Esophagus squamous epithelium (tissue), 5 donors: ENCODE results near the gene ITK. TPM values are rescaled to one million over a fixed set of nuclear protein-coding genes. Genes with fewer than 3 reads are reported as not detected.

ENCODE experiments used
- DNase-seq: peaks from one replicate; lab custom pipeline; 2025; lab: John Stamatoyannopoulos, UW
- H3K27ac ChIP-seq, 4 donors: fragments of 200-600 bp; sonication (generic); one replicate each; pipeline ENCODE4 v1.5.1; 2016 to 2019; ENCODE audit warnings: mild to moderate bottlenecking in 1 of 4
- H3K27me3 ChIP-seq, 4 donors: fragments of 200-600 bp; sonication (generic); 1 replicate in 3 of 4; 2 replicates in 1 of 4; pipeline versions ENCODE4 v1.5.1 to v1.6.0; 2017 to 2021; ENCODE audit warnings: antibody characterized with exemption in 1 of 4
- H3K36me3 ChIP-seq, 3 donors: fragments of 200-600 bp; sonication (generic); one replicate each; pipeline ENCODE4 v1.5.1; 2016 to 2019
- H3K4me1 ChIP-seq, 3 donors: fragments of 200-600 bp; sonication (generic); one replicate each; pipeline ENCODE4 v1.5.1; 2017 to 2019
- H3K4me3 ChIP-seq, 4 donors: fragments of 200-600 bp; sonication (generic); 1 replicate in 3 of 4; 2 replicates in 1 of 4; pipeline ENCODE4 v1.5.1; 2016 to 2019; ENCODE audit warnings: mild to moderate bottlenecking in 2 of 4, moderate library complexity in 1 of 4
- H3K9me3 ChIP-seq, 3 donors: fragments of 200-600 bp; sonication (generic); one replicate each; pipeline ENCODE4 v1.5.1; 2016 to 2019
- POLR2A ChIP-seq, 4 donors: fragments of 450-650 bp; IDR thresholded peaks; one replicate each; pipeline ENCODE4 v1.6.1; 2017; ENCODE audit warnings: antibody characterized with exemption in 4 of 4, mild to moderate bottlenecking in 4 of 4, moderate library complexity in 3 of 4
- WGBS, 2 donors: methylation state at CpG; one replicate each; pipeline ENCODE4 v1.1.5; 2018; 5-methylcytosine and 5-hydroxymethylcytosine counted together
- intact Hi-C: fragments of 100-400 bp; cut with DNase I; formaldehyde crosslinking; loops from one replicate; pipeline ENCODE4 v1.15.0; 2022
- total RNA-seq, 4 donors: library from RNA; depleted of rRNA; stranded (reverse); fragments of >200 nt; gene quantifications; one replicate each; pipeline ENCODE4 v1.1.0, GENCODE V29; 2016
- TF ChIP-seq, protein P1 (sequence below), 6 experiments: fragments of 450-650 bp in 4 of 6; fragments of 200-600 bp in 2 of 6; sonication (generic) in 2 of 6; IDR thresholded peaks; one replicate each; pipeline ENCODE4 v1.5.1; 2016 to 2019; ENCODE audit warnings: antibody characterized with exemption in 6 of 6, mild to moderate bottlenecking in 4 of 6, moderate library complexity in 4 of 6
- donor health status: DM: yes; HTN: yes; CAD: no.

ITK gene
- total RNA-seq, 4 donors from 2014 or later = 0.53 to 5.1 (median 3.9) TPM

DNA sequence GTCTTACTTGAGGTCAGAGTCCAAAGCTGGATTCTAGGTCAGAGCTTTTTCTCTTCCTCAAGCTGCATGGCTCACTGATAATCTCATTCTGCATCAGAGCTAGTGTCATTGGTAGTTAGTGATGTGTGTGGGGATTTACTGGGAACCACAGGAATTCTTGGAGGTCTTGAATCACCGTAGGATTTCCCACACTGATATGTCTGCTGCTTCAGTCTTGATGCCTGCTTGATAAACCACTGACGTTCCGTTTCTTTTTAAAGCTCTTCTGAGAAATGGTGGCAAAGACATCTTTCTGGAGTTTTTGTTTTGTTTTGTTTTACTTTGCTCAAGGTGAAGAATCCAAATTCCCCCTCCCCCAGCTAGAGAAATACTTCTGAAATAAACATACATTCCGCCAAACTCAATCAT is 13.4 kb upstream of the ITK start:
- intact Hi-C loops = no loop called here
- WGBS, 2 donors = 56 to 59% methylated on average over 4 of the region's 4 CpGs

GRCh38 chr5:157168286-157168685 is 12.4 kb upstream of the ITK start:
- intact Hi-C loops = no loop called here
- Histone ChIP-seq H3K36me3 (no peaks in the 10 kb centered on the region), H3K9me3 (no peaks in the 10 kb centered on the region), H3K4me3 (no peak overlapping the region), H3K27me3 (peaks cover 0 to 9% (median 0%) of the 10 kb centered on the region in 4 donors), H3K27ac (no peak overlapping the region), H3K4me1 (no peaks in the 10 kb centered on the region)
- 87 to 95% methylated on average over 4 to 5 of the region's 5 CpGs for WGBS, 2 donors
- DNase-seq = no peak
- TF ChIP-seq POLR2A (IDR thresholded peaks at IDR 0.05) = no peak
- TF ChIP-seq, protein P1, sequence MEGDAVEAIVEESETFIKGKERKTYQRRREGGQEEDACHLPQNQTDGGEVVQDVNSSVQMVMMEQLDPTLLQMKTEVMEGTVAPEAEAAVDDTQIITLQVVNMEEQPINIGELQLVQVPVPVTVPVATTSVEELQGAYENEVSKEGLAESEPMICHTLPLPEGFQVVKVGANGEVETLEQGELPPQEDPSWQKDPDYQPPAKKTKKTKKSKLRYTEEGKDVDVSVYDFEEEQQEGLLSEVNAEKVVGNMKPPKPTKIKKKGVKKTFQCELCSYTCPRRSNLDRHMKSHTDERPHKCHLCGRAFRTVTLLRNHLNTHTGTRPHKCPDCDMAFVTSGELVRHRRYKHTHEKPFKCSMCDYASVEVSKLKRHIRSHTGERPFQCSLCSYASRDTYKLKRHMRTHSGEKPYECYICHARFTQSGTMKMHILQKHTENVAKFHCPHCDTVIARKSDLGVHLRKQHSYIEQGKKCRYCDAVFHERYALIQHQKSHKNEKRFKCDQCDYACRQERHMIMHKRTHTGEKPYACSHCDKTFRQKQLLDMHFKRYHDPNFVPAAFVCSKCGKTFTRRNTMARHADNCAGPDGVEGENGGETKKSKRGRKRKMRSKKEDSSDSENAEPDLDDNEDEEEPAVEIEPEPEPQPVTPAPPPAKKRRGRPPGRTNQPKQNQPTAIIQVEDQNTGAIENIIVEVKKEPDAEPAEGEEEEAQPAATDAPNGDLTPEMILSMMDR (IDR thresholded peaks at IDR 0.05) = no peak

More for the DNA sequence above, 13.4 kb upstream of the ITK start:
- H3K27me3 ChIP-seq = peaks cover 0 to 14% (median 0%) of the 10 kb centered on the region in 4 donors
- no peaks in the 10 kb centered on the region for H3K36me3 ChIP-seq
- H3K4me3 ChIP-seq = no peak overlapping the region
- no peaks in the 10 kb centered on the region for H3K9me3 ChIP-seq
- H3K4me1 ChIP-seq = no peaks in the 10 kb centered on the region
- DNase-seq = no peak
- H3K27ac ChIP-seq = no peak overlapping the region
- TF ChIP-seq, protein P1 (IDR thresholded peaks at IDR 0.05) = no peak
- no peak for TF ChIP-seq POLR2A (IDR thresholded peaks at IDR 0.05)

DNA sequence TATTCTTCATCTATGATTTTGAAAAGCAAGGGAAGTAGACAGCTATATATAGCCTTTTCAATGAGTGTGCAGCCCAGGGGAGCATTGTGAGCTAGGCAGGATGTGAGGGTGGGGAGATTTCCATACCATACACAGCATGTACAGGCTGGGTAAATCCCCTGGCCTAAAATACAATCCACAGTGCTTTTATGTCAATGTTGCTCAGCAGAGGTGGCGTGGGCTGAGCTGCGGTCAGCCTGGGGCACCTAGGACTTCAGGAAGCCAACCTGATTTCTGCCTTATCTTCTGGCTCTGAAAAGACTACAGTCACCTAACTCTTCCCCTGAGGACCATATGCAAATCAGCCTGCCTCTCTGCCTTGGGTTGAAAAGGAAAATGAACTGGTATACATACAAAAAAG is 8.2 kb upstream of the ITK start:
- no peak overlapping the region for H3K27ac ChIP-seq
- WGBS, 2 donors = 33 to 47% methylated on average over 2 of the region's 2 CpGs
- no peaks in the 10 kb centered on the region for H3K9me3 ChIP-seq
- no peak overlapping the region for H3K4me3 ChIP-seq
- intact Hi-C loops = no loop called here
- H3K4me1 ChIP-seq = no peaks in the 10 kb centered on the region
- no peaks in the 10 kb centered on the region for H3K27me3 ChIP-seq
- no peak for DNase-seq
- H3K36me3 ChIP-seq = no peaks in the 10 kb centered on the region
- no peak for TF ChIP-seq POLR2A (IDR thresholded peaks at IDR 0.05)
- TF ChIP-seq, protein P1 (IDR thresholded peaks at IDR 0.05) = no peak

- H3K27me3 ChIP-seq = no peaks in the 10 kb centered on the region
- WGBS, 2 donors = 81 to 97% methylated on average over 8 of the region's 8 CpGs
- H3K27ac ChIP-seq = no peak overlapping the region
- H3K4me3 ChIP-seq = no peak overlapping the region
- intact Hi-C loops = no loop called here
- no peak for TF ChIP-seq POLR2A (IDR thresholded peaks at IDR 0.05)
- H3K9me3 ChIP-seq = no peaks in the 10 kb centered on the region
- no peak for DNase-seq
- H3K36me3 ChIP-seq = no peaks in the 10 kb centered on the region
- no peaks in the 10 kb centered on the region for H3K4me1 ChIP-seq
Observed at GRCh38 chr5:157175071-157175612, 5.5 kb upstream of the ITK start.

GRCh38 chr5:157177953-157178352 is 2.7 kb upstream of the ITK start:
- Histone ChIP-seq H3K4me1 (no peaks in the 10 kb centered on the region), H3K27ac (no peak overlapping the region), H3K36me3 (no peaks in the 10 kb centered on the region), H3K9me3 (no peaks in the 10 kb centered on the region), H3K27me3 (no peaks in the 10 kb centered on the region), H3K4me3 (no peak overlapping the region)
- no peak for DNase-seq
- intact Hi-C loops = no loop called here
- TF ChIP-seq, protein P1 (IDR thresholded peaks at IDR 0.05) = no peak
- no peak for TF ChIP-seq POLR2A (IDR thresholded peaks at IDR 0.05)
- 59 to 61% methylated on average over 6 of the region's 6 CpGs for WGBS, 2 donors

GRCh38 chr5:157178966-157179365 is 1.7 kb upstream of the ITK start:
- Histone ChIP-seq H3K9me3 (no peaks in the 10 kb centered on the region), H3K4me3 (no peak overlapping the region), H3K36me3 (no peaks in the 10 kb centered on the region), H3K4me1 (no peaks in the 10 kb centered on the region), H3K27me3 (no peaks in the 10 kb centered on the region), H3K27ac (no peak overlapping the region)
- TF ChIP-seq, protein P1 (IDR thresholded peaks at IDR 0.05) = no peak
- no peak for TF ChIP-seq POLR2A (IDR thresholded peaks at IDR 0.05)
- WGBS, 2 donors = 80 to 81% methylated on average over 3 of the region's 3 CpGs
- no peak for DNase-seq
- intact Hi-C loops = no loop called here
